HG03571 (cell line): Measurements from ENCODE around the gene HMGCS2.
"Not testable (repeated sequence)": the region's sequence is repeated elsewhere in the genome, so short reads cannot be mapped to it uniquely, and the experiment has no call there.

Source experiments
- ATAC-seq: cut with Tn5 transposase; IDR thresholded peaks from one replicate; pipeline ENCODE4 v1.9.1; 2021; ENCODE audit not compliant: unreplicated experiment

HMGCS2 gene

GRCh38 chr1:119732465-119733168 lies 36.1 kb downstream of the HMGCS2 start:
- ATAC-seq = no peak

GRCh38 chr1:119731741-119732430 lies 36.8 kb downstream of the HMGCS2 start:
- no peak for ATAC-seq

- ATAC-seq = no peak
These were observed 37.6 kb downstream of the HMGCS2 start for GRCh38 chr1:119731060-119731459.

GRCh38 chr1:119729044-119729443 lies 39.7 kb downstream of the HMGCS2 start:
- ATAC-seq = no peak

GRCh38 chr1:119727991-119728390 lies 40.7 kb downstream of the HMGCS2 start:
- ATAC-seq = no peak

- ATAC-seq = no peak
These were observed 43.1 kb downstream of the HMGCS2 start for GRCh38 chr1:119725626-119726025.

GRCh38 chr1:119724611-119725218 lies 44.0 kb downstream of the HMGCS2 start:
- no peak for ATAC-seq

GRCh38 chr1:119721896-119722295 lies 46.8 kb downstream of the HMGCS2 start:
- ATAC-seq = no peak

GRCh38 chr1:119720866-119721440 lies 47.8 kb downstream of the HMGCS2 start:
- ATAC-seq = no peak

- no peak for ATAC-seq
These were observed 49.7 kb downstream of the HMGCS2 start for GRCh38 chr1:119718972-119719371.

GRCh38 chr1:119718409-119718808 lies 50.3 kb downstream of the HMGCS2 start:
- no peak for ATAC-seq

GRCh38 chr1:119715542-119715941 lies 53.2 kb downstream of the HMGCS2 start:
- no peak for ATAC-seq

GRCh38 chr1:119714583-119714982 lies 54.1 kb downstream of the HMGCS2 start:
- ATAC-seq = no peak

GRCh38 chr1:119713749-119714456 lies 54.8 kb downstream of the HMGCS2 start:
- ATAC-seq = no peak

- ATAC-seq = no peak
These were observed 55.5 kb downstream of the HMGCS2 start for GRCh38 chr1:119713039-119713748.

- ATAC-seq = no peak
These were observed 56.2 kb downstream of the HMGCS2 start for GRCh38 chr1:119712342-119713038.

- peak; percentile 47 for ATAC-seq
These were observed 56.8 kb downstream of the HMGCS2 start, which contains the start of gene PHGDH for GRCh38 chr1:119711804-119712341. PHGDH (plus strand) TSS chr1:119711934; CDS start chr1:119712023, 89 bp downstream.

GRCh38 chr1:119711356-119711803 lies 57.3 kb downstream of the HMGCS2 start:
- not testable (repeated sequence) for ATAC-seq

GRCh38 chr1:119706599-119706998 lies 62.1 kb downstream of the HMGCS2 start:
- ATAC-seq = not testable (repeated sequence)
